ENCODE results near the gene GLYR1. TPM values are rescaled to one million over a fixed set of nuclear protein-coding genes. Genes with fewer than 3 reads are reported as not detected.
"Not testable (repeated sequence)": the region's sequence is repeated elsewhere in the genome, so short reads cannot be mapped to it uniquely, and the experiment has no call there.

GLYR1 gene
- total RNA-seq, 1 donor = 39.6 TPM

DNA sequence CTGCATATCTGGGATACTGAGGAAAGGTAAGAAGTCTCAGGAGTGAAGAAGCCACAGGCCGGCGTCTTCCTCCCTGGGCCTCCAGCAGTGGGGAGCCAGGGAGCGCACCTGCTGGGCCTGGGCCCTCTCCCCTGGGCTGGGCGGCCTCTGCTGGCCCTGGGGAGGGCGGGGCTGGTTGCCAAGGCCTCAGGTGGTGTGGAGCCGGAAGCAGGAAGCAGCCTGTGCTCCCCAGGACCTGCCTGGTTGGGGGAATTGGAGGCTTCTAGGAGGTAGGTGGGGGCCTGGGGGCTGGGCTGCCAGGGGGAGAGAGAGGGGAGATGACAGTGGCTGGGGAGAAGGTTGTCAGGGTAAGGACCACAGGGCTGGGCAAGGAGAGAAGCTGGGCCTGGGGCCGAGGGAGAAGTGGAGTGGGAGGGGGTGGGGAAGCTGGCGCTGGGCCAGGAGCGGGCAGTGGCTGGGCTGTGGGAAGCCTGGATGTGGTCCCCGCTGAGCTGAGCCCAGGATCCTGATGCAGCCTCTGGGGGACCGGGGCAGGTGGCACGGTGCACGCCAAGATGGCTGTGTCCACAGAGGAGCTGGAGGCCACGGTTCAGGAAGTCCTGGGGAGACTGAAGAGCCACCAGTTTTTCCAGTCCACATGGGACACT is 51.8 kb downstream of the GLYR1 start, which contains the start of gene SMIM22:
TSS of gene SMIM22 (plus strand) at position 189 of the 647 bp plus-strand sequence. CDS start at position 555, 366 bp downstream.
- DNase-seq (ENCODE audit: low read depth in 2 of 3, low spot score in 2 of 3) = no peak

DNA sequence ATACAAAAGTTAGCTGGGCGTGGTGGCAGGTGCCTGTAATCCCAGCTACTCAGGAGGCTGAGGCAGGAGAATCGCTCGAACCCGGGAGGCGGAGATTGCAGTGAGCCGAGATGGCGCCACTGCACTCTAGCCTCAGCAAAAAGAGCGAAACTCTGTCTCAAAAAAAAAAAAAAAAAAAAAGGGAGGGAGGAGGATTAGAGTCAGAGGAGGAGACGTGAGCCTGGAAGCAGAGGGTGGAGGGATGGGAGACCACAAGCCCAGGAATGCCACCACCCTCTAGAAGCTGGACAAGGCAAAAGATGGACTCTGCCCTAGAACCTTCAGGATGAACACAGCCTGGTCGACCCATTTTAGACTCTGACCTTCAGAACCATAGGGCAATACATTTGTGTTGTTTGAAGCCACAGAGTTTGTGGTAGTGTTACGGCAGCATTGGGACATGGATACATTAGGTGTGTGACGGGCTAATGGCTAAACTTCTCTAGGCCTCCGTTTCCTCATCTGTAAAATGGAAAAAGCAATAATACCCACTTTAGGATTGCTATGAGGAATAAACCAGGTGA is 54.1 kb downstream of the GLYR1 start:
- DNase-seq (ENCODE audit: low read depth in 2 of 3, low spot score in 2 of 3) = no peak

DNA sequence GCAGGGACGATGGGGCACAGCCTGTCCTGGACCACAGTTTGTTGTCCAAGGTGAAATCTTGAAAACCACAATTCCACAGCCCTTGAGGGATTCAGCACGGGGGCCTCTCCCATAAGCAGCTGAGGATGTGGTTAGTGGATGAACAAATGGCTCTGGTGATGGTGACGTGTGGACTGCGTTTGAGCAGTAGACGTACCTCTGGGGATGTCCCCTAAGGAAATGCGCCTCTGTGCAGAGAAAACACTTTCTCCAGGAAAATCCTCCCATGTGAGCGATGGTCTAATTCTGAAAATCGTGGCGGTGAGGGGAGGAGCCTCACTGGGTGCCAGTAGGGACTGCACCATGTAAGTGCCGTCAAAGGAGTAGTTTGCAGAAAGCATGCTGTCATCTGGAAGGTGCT is 56.2 kb downstream of the GLYR1 start:
- DNase-seq (ENCODE audit: low read depth in 2 of 3, low spot score in 2 of 3) = no peak

DNA sequence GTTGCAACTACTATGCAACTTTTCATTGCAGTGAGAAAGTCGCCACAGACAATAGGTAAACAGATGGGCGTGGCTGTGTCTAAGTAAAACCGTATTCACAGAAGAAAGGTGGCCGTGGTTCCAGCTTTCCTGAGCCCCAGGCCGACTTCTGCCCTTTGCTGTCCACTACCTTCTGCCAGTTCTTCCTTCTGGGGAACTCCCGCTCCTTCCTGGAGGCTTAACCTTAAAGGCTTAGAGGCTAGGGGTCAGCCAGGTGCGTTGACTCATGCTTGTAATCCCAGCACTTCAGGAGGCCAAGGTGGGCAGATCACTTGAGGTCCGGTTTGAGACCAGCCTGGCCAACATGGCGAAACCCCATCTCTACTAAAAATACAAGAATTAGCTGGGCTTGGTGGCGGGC is 56.8 kb downstream of the GLYR1 start:
- DNase-seq (ENCODE audit: low read depth in 2 of 3, low spot score in 2 of 3) = no peak

DNA sequence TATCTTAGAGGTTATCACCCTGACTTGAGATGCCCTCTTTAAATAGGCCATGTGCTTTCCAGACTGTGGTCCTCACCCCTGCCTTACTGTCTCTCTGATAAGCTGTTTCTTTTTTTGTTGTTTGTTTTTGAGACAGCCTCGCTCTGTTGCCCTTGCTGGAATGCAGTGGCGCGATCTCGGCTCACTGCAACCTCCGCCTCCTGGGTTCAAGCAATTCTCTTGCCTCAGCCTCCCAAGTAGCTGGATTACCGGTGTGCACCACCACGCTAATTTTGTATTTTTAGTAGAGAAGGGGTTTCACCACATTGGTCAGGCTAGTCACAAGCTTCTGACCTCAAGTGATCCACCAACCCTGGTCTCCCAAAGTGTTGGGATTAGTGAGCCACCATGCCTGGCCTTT is 58.2 kb downstream of the GLYR1 start:
- no peak for DNase-seq (ENCODE audit: low read depth in 2 of 3, low spot score in 2 of 3)

DNA sequence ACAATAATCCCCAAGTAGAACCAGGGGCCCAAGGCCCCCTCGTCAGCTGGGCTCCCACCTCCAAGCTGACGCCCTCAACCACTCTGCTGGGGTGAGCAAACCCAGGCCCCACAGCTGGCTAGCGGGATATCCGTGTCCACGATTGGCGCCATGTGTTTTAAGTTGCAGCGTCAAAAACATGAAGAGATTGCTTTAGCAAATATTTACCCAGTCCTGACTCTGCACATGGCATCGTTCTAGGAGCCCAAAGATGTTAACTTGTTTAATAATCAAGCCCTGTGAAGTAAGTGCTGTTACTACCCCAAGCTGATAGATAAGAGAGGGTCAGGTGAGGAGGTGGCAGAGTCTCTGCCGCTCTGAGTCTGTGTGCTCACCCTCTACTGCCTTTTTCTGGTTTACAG is 58.6 kb downstream of the GLYR1 start:
- no peak for DNase-seq (ENCODE audit: low read depth in 2 of 3, low spot score in 2 of 3)

DNA sequence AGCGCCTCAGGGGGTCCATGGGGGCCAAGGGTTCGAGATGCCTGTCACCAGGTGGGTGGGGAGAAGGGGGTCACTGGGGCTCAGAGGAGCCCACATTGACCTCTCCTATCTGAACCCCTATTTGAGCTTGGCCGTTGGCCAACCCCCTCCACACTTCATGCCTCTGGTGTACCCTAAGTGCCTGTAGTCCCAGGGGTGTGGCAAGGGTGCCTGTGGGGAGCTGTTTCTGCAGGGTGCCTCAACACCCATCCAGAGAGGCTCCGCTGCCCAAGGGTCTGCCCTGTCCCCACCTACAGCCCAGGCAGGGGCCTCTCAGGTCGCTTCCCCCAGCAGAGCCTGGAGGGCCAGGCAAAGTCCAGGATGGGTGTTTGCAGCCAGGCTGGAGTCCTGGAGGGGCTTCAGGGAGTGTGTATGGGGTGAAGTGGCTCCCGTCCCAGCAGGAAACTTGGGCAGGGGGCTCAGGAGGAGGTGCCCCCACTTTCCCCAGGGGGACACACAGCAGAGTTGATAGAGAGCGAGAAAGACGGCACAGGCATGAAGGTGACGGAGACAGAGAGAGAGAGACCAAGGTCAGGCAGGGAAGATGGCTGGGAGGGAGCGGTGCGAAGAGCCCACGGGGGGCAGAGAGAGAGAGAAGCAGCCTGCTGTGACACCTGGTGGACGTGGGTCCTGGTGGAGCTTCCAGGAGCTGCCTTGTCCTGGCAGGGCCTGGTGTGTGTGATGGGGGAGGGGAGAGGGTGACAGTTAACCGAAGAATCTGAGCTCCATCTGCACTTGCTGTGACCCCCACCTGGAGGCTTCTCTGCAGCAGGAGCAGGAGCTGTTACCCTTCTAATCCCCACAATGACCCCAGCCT is 59.2 kb downstream of the GLYR1 start, which contains the start of gene SEPTIN12:
TSS of gene SEPTIN12 (minus strand) at position 719 of the 856 bp plus-strand sequence. CDS start at position 19, 700 bp downstream.
- DNase-seq (ENCODE audit: low read depth in 2 of 3, low spot score in 2 of 3) = no peak

DNA sequence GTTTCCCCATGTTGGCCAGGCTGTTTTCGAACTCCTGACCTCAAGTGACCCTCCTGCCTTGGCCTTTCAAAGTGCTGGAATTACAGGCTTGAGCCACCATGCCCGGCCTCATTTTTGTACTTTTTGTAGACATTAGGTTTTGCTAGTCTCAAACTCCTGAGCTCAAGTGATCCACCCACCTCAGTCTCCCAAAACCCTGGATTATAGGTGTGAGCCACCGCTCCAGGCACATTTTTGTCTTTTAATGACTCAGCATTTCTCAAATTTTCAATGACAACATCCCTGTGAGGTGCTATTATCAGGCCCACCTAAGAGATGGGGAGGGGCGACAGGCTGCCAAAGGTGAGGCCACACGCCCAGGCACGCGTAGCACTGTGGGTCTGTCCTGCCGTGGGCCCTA is 60.0 kb downstream of the GLYR1 start:
- no peak for DNase-seq (ENCODE audit: low read depth in 2 of 3, low spot score in 2 of 3)

DNA sequence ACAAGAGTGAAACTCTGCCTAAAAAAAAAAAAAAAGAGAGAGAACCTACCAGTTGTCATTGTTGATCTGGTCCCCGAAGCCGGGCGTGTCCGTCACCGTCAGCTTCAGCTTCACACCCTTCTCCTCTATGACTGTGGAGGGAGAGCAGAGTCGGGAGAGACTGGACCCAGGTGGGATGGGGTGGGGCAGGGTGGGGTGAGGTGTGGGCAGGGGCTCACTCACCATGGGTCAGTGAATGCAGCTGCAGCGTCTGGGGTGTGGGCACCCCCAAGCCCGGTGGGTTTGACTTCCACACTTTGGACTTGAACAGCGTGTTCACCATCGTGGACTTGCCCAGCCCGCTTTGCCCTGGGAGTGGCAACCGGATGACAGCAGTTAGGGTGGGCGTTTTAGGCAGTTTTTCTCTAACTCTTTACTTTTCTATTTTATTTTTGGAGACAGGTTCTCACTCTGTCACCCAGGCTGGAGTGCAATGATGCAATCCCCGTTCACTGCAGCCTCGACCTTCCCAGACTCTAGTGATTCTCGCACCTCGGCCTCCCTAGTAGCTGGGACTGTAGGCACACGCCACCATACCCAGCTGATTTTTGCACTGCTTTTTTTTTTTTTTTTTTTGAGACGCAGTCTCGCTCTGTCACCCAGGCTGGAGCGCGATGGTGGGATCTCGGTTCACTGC is 61.2 kb downstream of the GLYR1 start:
- no peak for DNase-seq (ENCODE audit: low read depth in 2 of 3, low spot score in 2 of 3)

DNA sequence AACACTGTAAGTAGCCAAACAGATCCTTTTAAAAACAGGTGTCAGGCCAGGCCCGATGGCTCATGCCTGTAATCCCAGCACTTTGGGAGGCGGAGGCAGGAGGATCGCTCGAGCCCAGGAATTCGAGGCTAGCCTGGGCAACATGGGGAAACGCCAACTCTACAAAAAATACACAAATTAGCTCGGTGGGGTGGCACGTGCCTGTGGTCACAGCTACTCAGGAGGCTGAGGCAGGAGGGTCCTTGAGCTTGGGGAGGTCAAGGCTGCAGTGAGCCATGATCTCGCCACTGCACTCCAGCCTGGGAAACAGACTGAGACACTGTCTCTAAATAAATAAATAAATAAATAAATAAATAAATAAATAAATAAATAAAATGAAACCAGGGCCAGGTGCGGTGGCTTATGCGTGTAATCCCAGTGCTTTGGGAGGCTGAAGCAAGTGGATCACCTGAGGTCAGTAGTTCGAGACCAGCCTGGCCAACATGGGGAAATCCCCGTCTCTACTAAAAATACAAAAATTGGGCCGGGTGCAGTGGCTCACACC is 62.6 kb downstream of the GLYR1 start:
- not testable (repeated sequence) for DNase-seq (ENCODE audit: low read depth in 2 of 3, low spot score in 2 of 3)

DNA sequence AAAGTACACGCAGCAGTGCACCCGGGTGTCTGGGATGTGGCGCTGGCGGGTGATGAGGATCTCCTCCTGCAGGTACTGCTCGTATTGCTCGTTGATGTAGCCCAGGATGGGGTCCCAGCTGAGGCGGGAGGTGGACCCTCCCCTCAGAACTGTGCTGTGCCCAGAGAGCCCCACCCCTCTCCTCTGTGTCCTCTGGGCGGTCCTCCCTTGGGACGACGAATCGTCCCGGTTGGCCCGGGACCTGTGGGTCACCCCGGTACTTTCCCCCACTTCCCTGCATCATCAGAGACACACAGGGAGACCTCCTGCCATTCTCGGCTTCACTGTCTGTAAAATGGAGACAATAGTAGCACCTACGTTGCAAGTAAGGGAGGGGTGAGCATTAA is 63.1 kb downstream of the GLYR1 start:
- DNase-seq (ENCODE audit: low read depth in 2 of 3, low spot score in 2 of 3) = no peak

DNA sequence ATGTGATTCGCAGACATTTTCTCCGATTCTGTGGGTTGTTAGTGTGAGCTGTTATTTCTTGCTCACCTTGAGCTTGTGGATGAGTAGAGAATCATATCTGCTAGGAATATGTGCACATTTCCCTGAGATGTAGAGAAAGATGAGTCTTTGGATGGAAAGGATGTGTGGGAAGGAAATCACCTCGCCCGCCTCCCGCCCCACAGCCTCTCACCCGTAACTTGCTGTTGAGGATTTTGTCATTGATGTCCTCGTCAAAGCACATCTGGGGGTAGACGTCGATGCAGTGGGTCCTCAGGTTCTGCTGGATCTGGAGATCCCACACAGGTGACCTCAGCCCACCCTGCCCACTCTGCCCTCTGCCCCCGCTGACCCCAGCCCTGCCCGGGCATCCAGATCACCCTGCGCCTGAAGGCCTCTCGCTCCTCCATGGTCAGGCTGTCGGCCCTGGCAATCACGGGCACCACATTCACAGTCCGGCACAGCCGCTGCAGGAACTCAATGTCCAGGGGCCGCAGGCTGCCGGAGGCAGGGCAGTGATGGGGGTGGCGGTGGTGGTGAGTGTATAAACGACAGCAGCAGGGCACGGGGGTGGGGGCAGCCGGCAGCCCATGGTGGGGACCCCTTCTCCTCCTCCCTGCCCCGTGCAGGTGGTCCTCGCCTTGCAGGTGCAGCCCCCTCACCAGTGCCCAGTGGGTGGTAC is 63.7 kb downstream of the GLYR1 start:
- no peak for DNase-seq (ENCODE audit: low read depth in 2 of 3, low spot score in 2 of 3)

DNA sequence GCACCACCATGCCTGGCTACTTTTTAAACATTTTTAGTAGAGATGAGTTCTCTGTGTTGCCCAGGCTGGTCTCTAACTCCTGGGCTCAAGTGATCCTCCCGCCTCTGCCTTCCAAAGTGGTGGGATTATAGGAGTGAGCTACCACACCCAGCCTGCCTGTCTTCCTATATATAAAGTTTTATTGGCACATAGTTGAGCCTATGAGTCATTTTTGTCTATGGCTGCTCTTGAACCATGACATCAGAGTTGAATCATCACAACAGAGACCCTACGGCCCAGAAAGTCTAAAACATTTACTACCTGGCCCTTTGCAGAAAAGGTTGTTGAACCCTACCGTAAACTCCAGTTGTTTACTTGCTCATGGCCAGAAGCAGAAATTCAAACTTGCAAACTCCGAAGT is 66.9 kb downstream of the GLYR1 start:
- DNase-seq (ENCODE audit: low read depth in 2 of 3, low spot score in 2 of 3) = no peak

DNA sequence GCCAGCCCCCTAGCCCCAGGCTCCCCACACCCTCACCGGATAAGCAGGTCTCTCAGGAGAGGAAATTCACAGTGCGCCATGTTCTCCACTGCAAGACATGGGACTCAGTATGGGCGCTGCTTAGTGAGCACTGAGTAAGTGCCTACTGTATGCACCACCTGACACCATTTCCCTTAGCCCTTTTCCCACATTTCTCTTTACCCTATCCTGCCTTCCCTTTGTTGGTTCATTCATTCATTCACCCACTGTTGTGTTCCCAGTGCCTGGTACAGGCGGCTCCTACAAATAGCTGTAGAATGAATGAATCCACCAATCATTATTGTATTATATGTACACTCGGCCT is 69.1 kb downstream of the GLYR1 start:
- no peak for DNase-seq (ENCODE audit: low read depth in 2 of 3, low spot score in 2 of 3)

DNA sequence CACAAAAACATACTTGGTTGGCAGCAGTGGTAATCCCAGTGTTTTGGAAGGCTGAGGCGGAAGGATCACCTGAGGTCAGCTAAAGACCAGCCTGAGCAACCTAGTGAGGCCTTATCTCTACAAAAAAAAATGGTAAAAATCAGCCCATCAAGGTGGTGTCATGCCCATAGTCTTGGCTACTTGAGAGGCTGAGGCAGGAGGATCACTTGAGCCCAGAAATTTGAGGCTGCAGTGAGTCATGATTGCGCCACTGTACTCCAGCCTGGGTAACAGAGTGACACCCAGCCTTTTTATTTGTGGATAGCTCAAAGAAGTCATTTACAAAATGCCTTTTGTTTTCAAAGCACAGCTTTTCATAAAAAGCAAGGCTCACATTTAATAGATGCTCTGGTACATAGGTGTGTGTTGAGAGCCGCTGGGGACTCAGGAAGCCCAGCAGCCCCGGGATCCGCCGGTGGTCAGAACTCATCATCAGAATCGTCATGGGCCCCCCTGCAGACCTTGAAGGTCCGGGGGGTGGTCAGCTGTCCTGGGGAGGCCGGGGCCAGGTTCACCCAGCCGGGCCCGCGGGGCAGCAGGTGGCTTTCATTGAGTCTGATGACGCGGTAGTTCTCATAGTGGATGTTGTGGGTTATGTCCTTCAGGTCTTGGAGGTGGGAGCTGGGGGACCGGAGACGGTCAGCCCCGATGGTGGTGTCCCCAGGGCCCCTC is 69.6 kb downstream of the GLYR1 start:
- DNase-seq (ENCODE audit: low read depth in 2 of 3, low spot score in 2 of 3) = no peak

DNA sequence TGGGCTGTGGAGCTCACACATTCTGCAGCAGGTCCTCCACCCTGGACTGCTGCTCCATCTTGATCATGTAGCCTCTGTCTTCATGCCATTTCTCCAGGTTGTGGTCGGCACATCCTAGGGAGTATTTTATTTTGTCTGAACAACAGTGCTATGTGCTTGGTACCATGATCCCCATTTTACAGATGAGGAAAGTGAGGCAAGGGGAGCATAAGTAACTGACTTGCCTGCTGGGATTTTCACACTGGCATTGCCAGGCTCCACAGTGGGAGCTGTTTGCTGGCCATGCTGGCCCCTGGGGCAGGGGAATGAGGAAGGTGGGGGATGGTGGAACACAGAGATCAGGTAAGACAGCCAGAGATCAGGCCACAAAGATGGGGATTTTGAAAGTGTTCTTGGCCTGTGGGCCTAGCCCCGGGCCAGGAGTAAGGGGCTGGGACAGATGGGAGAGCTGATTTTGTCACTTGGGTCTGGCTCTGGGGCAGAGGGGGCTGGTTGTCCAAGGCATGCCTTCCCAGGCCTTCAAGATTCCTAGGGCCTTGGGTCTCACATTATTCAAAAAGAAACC is 70.9 kb downstream of the GLYR1 start:
- no peak for DNase-seq (ENCODE audit: low read depth in 2 of 3, low spot score in 2 of 3)

DNA sequence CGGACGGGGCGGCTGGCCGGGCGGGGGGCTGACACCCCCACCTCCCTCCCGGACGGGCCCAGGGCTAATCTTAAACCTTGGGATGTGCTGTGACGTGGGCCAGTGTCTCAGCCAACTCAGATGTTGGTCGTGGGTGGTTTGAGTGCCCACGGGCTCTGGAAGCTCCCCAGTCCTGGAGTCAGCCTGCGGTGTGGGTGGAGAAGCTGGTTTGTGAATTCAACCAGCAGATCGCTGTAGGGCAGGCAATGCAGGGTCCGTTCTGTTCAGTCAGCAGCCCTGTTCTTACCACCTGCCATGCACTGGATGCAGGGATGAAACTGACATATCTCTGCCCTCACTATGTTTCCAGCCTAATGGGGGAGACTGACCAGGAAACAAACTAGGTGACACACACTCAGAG is 72.1 kb downstream of the GLYR1 start:
- DNase-seq (ENCODE audit: low read depth in 2 of 3, low spot score in 2 of 3) = no peak

DNA sequence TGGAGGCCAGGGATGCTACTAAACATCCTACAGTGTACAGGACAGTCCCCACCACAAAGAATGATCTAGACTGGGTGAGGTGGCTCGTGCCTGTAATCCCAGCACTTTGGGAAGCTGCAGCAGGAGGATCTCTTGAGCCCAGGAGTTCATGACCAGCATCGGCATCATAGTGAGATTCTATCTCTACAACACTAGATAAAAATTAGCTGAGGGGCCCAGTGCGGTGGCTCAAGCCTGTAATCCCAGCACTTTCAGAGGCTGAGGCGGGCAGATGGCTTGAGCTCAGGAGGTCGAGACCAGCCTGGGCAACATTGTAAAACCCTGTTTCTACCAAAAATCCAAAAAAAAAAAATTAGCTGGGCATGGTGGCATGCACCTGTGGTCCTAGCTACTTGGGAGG is 74.7 kb downstream of the GLYR1 start:
- no peak for DNase-seq (ENCODE audit: low read depth in 2 of 3, low spot score in 2 of 3)

DNA sequence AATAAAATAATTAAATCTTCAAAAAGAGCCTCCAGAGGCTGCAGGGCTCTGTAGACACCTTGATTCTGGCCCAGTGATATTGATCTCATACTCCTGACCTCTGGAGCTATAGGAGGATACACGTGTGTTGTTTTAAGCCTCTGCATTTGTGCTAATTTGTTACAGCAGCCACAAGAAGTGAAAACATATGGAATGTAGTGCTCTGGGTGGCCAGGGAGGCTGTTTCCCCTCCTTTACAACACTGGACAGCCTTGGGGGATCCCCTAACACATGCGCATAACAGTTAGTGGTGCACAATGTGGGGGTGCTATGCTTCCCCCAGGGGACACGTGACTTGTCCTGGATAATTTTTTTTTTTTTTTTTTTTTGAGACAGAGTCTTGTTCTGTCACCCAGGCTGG is 75.4 kb downstream of the GLYR1 start:
- no peak for DNase-seq (ENCODE audit: low read depth in 2 of 3, low spot score in 2 of 3)

DNA sequence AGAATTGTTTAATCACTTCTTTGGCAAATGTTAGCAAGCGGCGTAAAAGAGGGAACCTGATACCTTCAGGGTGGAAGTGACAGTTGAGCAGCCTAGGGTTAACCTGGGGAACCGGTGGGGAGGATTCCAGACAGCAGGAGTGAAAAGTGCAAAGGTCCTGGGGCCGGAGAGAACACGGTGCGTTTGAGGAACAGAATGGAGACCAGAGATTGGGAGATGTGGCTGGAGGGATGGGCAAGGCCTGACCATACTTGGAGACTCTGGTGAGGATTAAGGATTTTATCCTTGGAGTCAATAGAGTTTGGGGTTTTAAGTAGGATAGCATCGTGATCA is 77.8 kb downstream of the GLYR1 start:
- no peak for DNase-seq (ENCODE audit: low read depth in 2 of 3, low spot score in 2 of 3)
